Kidney tubule cell (primary cell): ENCODE results near the gene MBTPS1.

Source experiments
- DNase-seq: peaks from one replicate; pipeline ENCODE4 v3.0.0-alpha.2; 2018; ENCODE audit warnings: low spot score

Gene MBTPS1

DNA sequence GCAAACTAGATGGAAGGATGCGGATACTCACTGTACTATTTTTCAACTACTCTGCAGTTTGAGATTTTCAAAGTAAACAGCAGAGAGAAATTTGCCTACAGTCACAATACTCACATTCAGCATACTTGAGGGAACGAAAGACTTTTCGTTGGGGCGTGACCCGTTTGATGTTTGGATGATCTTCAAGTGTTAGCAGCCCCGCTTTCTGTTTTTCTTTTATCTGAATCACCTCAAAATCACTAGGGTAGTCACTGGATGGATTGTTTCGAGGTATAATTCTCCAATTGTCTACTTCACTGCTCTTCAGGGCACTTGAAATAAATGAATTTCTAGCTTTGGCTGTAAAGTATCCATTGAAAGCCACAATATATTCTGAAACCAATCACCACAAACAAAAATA is 17.8 kb downstream of the MBTPS1 start:
- no peak for DNase-seq

DNA sequence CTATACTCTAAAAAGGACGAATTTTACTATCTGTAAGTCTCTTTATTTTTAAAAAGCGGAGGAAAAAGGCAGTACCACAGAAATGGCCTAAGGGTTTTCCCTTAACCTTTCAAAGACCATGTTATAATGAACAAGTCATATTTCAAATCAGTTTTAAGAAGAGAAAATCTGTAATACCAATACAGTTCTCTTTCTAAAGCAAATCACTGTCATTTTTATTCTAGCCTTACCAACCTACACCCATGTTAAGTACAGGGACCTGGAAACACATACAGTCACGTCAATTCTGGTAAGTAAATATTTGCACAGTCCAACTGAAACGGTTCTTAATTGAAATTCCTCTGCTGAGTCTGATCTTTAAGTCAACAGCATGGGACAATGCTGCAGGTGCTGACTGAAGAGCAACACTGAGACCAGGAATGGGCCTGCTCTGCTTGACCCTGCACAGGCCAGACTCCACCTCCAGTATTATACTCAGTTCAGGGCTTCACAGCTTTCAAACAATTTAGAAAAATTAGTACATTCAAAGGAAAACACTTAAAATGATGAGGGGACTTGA is 20.2 kb downstream of the MBTPS1 start:
- peak; percentile 6 for DNase-seq

GRCh38 chr16:84095466-84095865 is 21.3 kb downstream of the MBTPS1 start:
- DNase-seq = no peak

DNA sequence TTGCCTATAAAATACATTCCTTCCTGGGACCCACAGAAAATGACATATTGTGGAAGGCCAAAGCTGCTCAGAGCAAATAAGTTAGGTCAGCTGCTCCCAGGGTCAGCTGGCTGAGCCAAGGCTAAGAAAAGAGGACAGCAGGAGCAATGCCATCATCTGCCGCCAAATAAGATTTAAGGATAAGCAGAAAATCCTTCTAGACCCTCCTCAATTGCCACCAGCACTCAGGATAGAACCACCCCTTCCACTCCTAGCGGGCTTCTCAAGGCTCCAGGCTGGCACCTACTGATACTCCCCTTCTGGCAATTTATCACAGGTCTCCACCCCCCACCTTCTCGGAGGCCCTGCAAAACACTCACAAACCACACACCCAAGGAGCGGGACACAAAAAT is 22.9 kb downstream of the MBTPS1 start:
- no peak for DNase-seq

GRCh38 chr16:84093120-84093878 is 23.4 kb downstream of the MBTPS1 start:
- DNase-seq = no peak

GRCh38 chr16:84091460-84091859 is 25.3 kb downstream of the MBTPS1 start:
- no peak for DNase-seq

DNA sequence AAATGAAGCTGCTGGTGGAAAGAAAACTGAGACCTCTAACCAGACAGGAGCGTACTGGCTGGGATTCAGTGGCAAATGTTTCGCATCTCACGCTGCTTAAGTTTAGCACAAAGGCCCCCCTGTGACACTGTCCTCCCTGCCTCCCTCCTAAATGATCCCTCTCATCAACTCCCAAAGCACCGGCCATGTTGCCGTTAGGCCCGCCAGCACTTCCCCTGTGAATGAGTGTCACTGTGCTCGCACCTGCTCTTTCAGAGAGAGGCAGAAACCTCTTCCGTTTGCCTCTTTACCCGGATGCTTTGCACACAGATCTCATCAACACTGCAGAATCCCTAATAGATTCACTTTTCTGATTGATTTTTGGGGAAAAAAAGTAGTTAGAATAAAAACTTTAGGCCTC is 26.5 kb downstream of the MBTPS1 start:
- DNase-seq = no peak

- DNase-seq = no peak
Measured at GRCh38 chr16:84088695-84089395, 27.9 kb downstream of the MBTPS1 start.

DNA sequence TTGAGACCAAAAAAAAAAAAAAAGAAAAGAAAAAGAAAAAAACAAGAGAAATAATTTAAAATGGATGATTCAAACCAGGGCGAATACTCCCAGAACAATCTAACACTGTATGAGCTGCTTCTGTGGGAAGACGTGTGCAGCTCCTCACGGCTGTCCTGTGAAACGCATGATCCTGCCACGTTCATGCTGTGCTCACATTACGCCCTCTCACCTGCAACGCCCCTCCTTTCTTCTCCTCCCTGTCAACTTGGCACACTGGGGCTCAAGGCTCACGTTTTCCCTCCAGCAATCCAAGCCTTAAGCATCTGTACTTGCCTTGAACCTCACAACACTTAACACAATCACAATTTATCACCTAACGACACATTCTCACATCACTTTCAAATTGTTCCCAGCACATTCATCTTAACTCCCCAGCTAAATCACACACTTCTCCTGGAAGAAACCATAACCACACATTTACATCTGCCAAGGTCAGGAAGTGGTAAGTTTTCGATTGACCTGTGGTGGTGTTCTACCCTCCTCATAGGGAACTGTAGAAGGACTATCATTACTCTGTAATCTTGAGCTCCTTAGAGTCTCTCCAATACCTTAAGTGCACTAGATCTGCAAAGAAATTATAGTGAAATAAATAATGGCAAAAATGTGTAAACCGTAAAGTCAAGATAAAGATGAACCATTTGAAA is 29.1 kb downstream of the MBTPS1 start:
- DNase-seq = no peak

- no peak for DNase-seq
Measured at GRCh38 chr16:84087001-84087400, 29.7 kb downstream of the MBTPS1 start.

DNA sequence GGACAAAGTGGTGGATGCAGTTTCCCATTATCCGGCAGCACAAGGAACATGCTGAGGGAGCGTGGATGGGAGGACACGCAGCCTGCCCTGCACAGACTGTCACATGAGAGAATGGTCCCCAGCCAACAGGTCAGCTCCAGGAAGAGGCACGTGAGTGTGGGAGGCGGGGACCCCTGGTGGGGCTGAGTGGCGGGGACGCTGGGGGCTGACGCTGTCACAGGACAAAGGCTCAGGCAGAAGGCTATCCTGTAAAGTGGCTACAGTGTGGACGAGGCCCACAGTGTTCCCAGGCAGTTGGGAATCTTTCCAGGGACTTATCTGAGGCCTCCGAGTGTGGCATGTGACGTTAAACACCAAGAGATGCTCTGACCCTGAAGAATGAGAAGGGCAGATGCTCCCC is 30.4 kb downstream of the MBTPS1 start:
- DNase-seq = no peak

DNA sequence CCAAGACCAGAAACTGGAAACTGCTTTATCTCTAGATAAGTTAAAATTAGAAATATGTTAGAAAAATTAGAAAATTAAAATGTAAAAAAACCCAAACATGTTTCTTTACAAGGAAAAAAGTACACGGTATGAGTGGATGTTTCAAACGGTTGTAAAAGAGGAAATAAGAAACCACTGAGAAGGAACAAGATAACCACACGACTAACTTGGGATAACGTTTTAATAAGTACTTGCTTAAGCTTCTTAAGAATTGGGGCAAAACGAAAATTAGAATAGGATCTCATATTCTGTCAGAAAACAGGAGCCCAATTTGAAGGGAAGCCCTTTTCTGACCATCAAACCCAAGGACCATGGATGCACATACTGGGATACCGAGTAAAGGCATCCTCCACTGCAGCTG is 31.0 kb downstream of the MBTPS1 start:
- no peak for DNase-seq

DNA sequence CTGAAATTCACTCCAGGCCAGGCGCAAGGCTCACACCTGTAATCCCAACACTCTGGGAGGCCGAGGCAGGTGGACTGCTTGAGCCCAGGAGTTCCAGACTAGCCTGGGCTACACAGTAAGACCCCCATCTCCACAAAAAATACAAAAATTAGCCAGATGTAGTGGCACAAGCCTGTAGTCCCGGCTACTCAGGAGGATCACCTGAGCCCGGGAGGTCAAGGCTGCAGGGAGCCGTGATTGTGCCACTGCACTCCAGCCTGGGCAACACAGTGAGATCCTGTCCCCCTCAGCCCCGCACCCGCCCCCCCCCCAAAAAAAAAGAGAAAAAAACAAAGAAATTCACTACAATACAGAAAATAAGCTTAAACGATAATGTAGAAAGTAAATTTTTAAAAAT is 31.5 kb downstream of the MBTPS1 start:
- no peak for DNase-seq

DNA sequence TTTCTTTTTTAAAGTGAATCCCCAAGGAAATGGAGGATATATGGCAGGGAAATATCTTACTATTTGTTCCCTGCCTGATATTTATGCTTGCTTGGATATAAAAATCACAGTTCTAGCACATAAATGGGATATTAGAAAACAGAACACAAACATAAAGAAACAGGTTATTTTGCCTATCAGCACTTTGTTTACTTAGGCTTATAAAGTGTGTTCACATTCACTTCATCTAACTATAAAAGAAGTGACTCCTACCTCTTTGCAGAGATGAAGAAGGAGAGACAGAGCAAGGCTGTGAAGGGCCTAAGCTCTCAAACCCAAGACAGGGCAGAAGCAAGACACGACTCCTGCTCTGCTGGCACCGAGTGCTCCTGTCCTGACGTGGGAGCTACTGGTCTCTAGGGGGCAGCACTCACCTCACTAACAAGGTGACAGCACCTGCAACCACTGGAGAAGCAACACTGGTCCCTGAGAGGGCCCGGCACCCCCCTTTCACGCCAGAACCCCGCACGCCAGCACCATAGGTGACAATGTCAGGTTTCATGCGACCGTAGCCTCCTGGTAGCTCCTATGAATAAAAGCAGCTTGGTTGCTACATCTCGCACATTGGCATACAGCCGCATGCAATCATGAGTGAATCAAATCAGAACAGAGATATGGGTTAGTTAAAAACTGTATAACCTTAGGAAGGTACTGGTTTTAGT is 32.0 kb downstream of the MBTPS1 start:
- DNase-seq = peak; percentile 75

DNA sequence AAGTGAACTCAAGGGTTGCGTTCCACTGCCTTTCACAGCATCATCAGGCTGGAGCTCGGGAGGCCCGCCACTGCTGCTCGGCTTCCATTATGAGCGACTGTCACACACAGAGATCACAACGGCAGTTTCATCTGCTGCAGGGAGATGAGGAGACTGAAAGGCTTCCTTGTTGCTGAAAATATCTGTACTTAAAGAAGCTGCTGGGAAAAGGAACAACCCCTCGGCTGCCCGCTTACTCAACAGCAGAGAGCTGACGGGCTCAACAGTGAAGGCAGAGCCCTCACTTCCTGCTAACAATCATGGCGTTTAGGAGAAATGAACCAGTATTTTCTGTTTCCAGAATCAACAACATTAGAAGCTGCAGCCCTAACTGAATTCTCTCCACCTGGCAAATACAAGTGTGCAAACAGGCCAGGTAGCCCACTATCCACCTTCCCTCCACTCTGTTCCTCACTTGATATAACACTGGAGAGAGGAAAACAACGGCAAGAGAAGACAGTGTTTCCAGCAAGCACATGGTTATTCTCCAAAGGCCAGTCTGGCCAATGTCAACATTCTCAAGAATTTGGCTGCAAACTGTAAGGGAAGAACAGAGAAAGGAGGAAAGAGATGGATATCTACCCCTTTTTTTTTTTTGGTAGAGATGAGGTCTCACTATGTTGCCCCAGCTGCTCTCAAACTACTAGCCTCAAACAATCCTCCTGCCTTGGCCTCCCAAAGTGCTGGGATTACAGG is 33.7 kb downstream of the MBTPS1 start:
- no peak for DNase-seq

DNA sequence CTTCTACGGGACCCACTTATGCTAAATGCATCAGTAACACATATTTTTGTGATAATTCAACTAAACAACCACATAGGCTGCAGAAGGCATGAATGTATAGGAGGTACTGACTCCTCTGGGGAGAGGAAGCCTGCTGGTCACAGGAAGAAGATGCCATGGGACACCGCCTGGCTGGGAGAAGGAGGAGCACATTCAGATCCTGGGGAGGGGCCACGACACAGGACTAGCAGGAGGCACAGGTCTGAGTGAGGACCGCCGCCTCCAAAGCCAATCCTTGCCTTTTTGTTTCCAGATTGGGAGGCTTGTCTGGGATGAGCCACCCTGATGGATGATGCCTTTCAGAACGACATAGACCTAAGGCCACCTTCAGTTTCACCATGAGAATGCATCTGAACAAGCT is 34.6 kb downstream of the MBTPS1 start:
- DNase-seq = no peak

DNA sequence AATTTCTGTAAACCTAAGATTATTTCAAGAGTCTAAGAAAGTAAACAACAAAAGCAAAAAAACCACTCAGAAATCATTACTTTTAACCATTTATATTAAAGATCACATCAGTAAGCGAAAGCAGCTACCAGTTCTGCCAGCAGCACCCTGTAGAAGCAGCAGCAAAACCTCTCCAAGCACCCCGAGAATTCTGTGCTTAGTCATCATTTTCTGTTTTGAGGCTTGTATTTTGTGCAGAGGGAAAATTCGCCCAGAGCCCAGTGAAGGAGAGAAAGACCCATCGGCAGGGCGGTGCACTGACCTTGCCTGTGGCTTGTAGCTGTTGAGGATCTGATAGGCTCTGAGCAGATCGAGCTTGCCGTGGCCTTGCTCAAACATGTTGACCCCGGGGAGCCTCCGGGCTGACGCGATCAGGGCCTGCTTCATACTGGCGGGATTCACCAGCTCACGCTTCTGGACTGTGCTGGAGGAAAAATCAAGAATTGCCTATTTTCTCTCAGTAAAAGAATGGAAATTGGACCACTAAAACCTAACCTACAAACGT is 35.2 kb downstream of the MBTPS1 start:
- DNase-seq = no peak

DNA sequence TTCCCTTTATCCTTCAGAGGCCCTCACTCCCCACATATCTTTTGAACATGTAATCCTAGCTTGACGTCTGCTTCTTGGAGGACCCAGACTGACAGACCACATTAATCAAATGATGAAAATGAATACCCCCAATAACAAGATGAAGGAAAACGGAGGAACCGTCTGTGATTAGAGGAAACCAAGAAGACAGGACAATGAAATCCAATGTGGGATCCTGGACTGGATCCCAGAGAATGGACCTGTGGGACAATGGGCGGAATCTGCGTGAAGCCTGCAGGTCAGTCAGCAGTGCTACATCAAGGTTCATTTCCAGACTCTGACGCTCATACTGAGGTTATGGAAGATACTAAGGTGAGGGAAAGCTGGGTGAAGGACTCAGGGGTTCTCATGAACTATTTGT is 35.9 kb downstream of the MBTPS1 start:
- no peak for DNase-seq

- DNase-seq = no peak
Measured at GRCh38 chr16:84080378-84080777, 36.4 kb downstream of the MBTPS1 start.

DNA sequence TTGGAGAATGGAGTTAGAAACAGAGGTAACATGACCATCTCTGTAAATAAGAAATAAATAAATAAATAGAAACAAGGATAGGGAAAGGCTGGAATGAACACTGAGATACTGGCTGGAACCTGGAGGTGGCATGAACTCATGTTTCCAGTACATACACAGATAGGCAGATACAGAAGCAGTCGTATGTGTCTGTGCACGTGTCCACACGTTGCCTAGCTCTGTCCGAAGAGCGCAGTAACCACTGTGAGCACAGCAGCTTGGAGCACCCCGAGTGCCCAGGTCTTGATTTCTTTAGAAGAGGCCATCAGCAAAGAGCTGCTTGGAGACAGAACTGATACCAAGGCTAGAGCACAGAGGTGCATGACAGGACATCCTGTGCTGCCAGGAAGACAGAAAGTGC is 37.1 kb downstream of the MBTPS1 start:
- DNase-seq = no peak

GRCh38 chr16:84075376-84075775 is 41.4 kb downstream of the MBTPS1 start:
- DNase-seq = no peak
